Activated CD8-positive, alpha-beta T cell treated with anti-CD3 and anti-CD28 coated beads for 36 hours (primary cell): ENCODE data around the gene LRPAP1. TPM values are rescaled to one million over a fixed set of nuclear protein-coding genes. Genes with fewer than 3 reads are reported as not detected.
"Not testable (repeated sequence)": the region's sequence is repeated elsewhere in the genome, so short reads cannot be mapped to it uniquely, and the experiment has no call there.

Experiments used
- ATAC-seq: fragments of 200-7000 bp; cut with Tn5 transposase; one replicate; pipeline ENCODE4 v1.10.0; 2021; ENCODE audit warnings: mild to moderate bottlenecking, moderate library complexity
- CTCF ChIA-PET: fragments of 350-600 bp; sonication (Branson Sonifier 250); formaldehyde crosslinking; loops from one replicate; lab custom pipeline; 2021; ENCODE audit warnings: antibody characterized with exemption; lab: Charles Lee
- POLR2A ChIA-PET: fragments of 350-600 bp; sonication (Branson Sonifier 250); formaldehyde crosslinking; loops from one replicate; lab custom pipeline; 2021; ENCODE audit warnings: antibody characterized with exemption; lab: Charles Lee
- DNase-seq: peaks from one replicate; pipeline ENCODE4 v3.0.0-alpha.2; 2020
- H3K27ac Mint-ChIP-seq: one replicate; pipeline ENCODE4 v1.8.0; 2021; ENCODE audit warnings: mild to moderate bottlenecking, mixed read lengths
- H3K27me3 Mint-ChIP-seq: one replicate; pipeline ENCODE4 v1.8.0; 2021; ENCODE audit warnings: mixed read lengths
- H3K36me3 Mint-ChIP-seq: one replicate; pipeline ENCODE4 v1.8.0; 2021; ENCODE audit warnings: low read depth, mixed read lengths
- H3K4me1 Mint-ChIP-seq: one replicate; pipeline ENCODE4 v1.8.0; 2021; ENCODE audit warnings: low read depth, mixed read lengths
- H3K4me3 Mint-ChIP-seq: one replicate; pipeline ENCODE4 v1.8.0; 2021; ENCODE audit warnings: mild to moderate bottlenecking, moderate library complexity, mixed read lengths
- H3K9me3 Mint-ChIP-seq: one replicate; pipeline ENCODE4 v1.8.0; 2021; ENCODE audit warnings: mixed read lengths
- intact Hi-C: fragments of 100-400 bp; cut with micrococcal nuclease; formaldehyde crosslinking; loops from one replicate; pipeline ENCODE4 v1.10.0; 2022
- total RNA-seq, 2 experiments: library from RNA; stranded (reverse); gene quantifications; one replicate each; pipeline ENCODE4 v1.2.3, GENCODE V29; 2021
- TF ChIP-seq, protein P1 (sequence below): fragments of 200-600 bp; IDR thresholded peaks from one replicate; pipeline ENCODE4 v1.8.0; 2022; ENCODE audit warnings: antibody characterized with exemption, mild to moderate bottlenecking

LRPAP1 gene
- total RNA-seq, 2 experiments from 2014 or later = 46.0 to 49.8 TPM

DNA sequence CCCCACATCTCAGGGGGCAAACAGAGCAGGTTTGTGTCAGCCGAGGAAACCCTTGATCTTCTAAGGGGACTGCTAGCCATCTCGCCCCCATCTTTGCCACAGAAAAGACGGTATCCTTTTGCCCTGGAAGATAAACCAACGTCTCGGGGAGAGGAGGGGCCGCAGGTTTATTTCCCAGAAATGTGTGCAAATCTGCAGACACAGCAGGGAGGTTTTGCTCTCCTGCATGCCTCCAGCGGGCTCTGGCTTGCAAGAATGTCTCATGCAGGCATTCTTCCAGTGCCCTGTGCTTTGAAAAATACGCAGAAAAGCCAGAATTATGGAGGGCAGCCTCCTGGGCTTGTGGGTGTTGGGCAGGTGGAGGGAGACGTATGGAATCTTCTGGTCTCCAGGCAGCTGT lies 42.6 kb upstream of the LRPAP1 start:
- H3K4me3 Mint-ChIP-seq, intact Hi-C loops, H3K36me3 Mint-ChIP-seq, DNase-seq, H3K4me1 Mint-ChIP-seq, POLR2A ChIA-PET, CTCF ChIA-PET, H3K27ac Mint-ChIP-seq, H3K9me3 Mint-ChIP-seq, ATAC-seq: not testable (repeated sequence)
- peaks cover 11% of the 10 kb centered on the region for H3K27me3 Mint-ChIP-seq

GRCh38 chr4:3574346-3574745 lies 42.1 kb upstream of the LRPAP1 start:
- ATAC-seq, H3K4me3 Mint-ChIP-seq, H3K9me3 Mint-ChIP-seq, H3K27ac Mint-ChIP-seq, CTCF ChIA-PET, DNase-seq, H3K36me3 Mint-ChIP-seq, intact Hi-C loops, POLR2A ChIA-PET, H3K4me1 Mint-ChIP-seq: not testable (repeated sequence)
- peaks cover 11% of the 10 kb centered on the region for H3K27me3 Mint-ChIP-seq

GRCh38 chr4:3573131-3573530 lies 40.9 kb upstream of the LRPAP1 start:
- Mint-ChIP-seq H3K27me3 (peaks cover 7% of the 10 kb centered on the region), H3K36me3 (no peaks in the 10 kb centered on the region), H3K4me3 (no peak overlapping the region), H3K4me1 (no peaks in the 10 kb centered on the region), H3K9me3 (no peaks in the 10 kb centered on the region), H3K27ac (no peak overlapping the region)
- no peak for DNase-seq
- intact Hi-C loops = no loop called here
- ChIA-PET CTCF (no interaction called here), POLR2A (no interaction called here)
- TF ChIP-seq, protein P1, sequence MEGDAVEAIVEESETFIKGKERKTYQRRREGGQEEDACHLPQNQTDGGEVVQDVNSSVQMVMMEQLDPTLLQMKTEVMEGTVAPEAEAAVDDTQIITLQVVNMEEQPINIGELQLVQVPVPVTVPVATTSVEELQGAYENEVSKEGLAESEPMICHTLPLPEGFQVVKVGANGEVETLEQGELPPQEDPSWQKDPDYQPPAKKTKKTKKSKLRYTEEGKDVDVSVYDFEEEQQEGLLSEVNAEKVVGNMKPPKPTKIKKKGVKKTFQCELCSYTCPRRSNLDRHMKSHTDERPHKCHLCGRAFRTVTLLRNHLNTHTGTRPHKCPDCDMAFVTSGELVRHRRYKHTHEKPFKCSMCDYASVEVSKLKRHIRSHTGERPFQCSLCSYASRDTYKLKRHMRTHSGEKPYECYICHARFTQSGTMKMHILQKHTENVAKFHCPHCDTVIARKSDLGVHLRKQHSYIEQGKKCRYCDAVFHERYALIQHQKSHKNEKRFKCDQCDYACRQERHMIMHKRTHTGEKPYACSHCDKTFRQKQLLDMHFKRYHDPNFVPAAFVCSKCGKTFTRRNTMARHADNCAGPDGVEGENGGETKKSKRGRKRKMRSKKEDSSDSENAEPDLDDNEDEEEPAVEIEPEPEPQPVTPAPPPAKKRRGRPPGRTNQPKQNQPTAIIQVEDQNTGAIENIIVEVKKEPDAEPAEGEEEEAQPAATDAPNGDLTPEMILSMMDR = no peak
- no peak for ATAC-seq

DNA sequence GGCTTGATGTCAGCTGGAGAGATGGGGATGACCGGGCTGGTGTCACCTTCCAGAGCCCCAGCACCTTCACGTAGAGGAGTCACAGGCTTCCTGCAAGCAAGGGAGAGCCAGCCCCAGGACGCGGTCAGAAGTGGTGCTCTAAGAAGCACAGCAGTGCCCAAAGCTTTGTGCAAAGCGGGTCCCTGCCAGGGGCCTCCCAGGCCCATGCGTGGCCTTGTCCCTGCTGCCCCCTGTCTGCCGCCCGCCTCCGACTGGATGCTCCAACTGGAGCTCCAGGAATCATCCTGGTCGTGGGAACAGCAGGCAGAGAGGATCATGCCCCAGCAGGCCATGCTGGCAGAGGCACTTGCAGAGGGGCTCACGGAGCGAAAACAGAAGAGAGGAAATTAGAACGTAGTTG lies 40.1 kb upstream of the LRPAP1 start:
- CTCF ChIA-PET = no interaction called here
- intact Hi-C loops = no loop called here

GRCh38 chr4:3571921-3572320 lies 39.7 kb upstream of the LRPAP1 start:
- no peak for ATAC-seq
- H3K4me1 Mint-ChIP-seq = no peaks in the 10 kb centered on the region
- CTCF ChIA-PET = no interaction called here

More for the DNA sequence above, 40.1 kb upstream of the LRPAP1 start:
- ATAC-seq (no peak), DNase-seq (no peak)
- TF ChIP-seq, protein P1 = no peak
- H3K36me3 Mint-ChIP-seq = no peaks in the 10 kb centered on the region
- no peak overlapping the region for H3K27ac Mint-ChIP-seq
- POLR2A ChIA-PET = no interaction called here
- H3K4me1 Mint-ChIP-seq = no peaks in the 10 kb centered on the region
- no peaks in the 10 kb centered on the region for H3K9me3 Mint-ChIP-seq
- peaks cover 7% of the 10 kb centered on the region for H3K27me3 Mint-ChIP-seq
- H3K4me3 Mint-ChIP-seq = no peak overlapping the region

DNA sequence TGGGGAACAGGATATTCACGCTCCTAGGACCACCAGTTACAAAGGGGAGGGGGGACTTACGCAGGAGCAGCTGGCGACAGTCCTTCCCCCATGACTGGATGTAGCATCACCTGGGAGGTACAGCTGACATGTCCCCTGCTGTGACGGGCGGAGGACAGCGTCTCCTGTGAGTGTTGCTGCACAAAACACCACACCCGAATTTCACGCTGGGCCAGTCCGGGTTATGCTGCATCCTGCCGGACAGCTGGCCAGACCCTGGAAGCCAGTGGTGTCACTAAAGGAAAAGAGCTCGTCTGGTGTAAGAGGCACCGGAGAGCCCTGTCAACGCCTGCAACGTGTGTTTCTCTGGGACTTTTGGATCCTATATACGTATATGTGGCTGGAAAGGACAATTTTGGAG lies 38.7 kb upstream of the LRPAP1 start:
- H3K36me3 Mint-ChIP-seq, H3K27me3 Mint-ChIP-seq, intact Hi-C loops, DNase-seq, H3K27ac Mint-ChIP-seq, H3K4me3 Mint-ChIP-seq, ATAC-seq, POLR2A ChIA-PET, H3K4me1 Mint-ChIP-seq, CTCF ChIA-PET, H3K9me3 Mint-ChIP-seq: not testable (repeated sequence)

More at GRCh38 chr4:3571921-3572320, 39.7 kb upstream of the LRPAP1 start:
- TF ChIP-seq, protein P1 = no peak
- Mint-ChIP-seq H3K4me3 (no peak overlapping the region), H3K27me3 (peaks cover 5% of the 10 kb centered on the region), H3K27ac (no peak overlapping the region), H3K36me3 (no peaks in the 10 kb centered on the region), H3K9me3 (no peaks in the 10 kb centered on the region)
- no peak for DNase-seq
- POLR2A ChIA-PET = no interaction called here
- intact Hi-C loops = no loop called here

- POLR2A ChIA-PET, CTCF ChIA-PET, H3K4me3 Mint-ChIP-seq, DNase-seq, intact Hi-C loops, H3K4me1 Mint-ChIP-seq, H3K27me3 Mint-ChIP-seq, H3K36me3 Mint-ChIP-seq, H3K9me3 Mint-ChIP-seq, ATAC-seq, H3K27ac Mint-ChIP-seq: not testable (repeated sequence)
Measured at GRCh38 chr4:3569611-3570010, 37.4 kb upstream of the LRPAP1 start.

- H3K9me3 Mint-ChIP-seq, CTCF ChIA-PET, H3K27me3 Mint-ChIP-seq, ATAC-seq, intact Hi-C loops, POLR2A ChIA-PET, DNase-seq, H3K4me1 Mint-ChIP-seq, H3K36me3 Mint-ChIP-seq, H3K4me3 Mint-ChIP-seq, H3K27ac Mint-ChIP-seq: not testable (repeated sequence)
Measured at GRCh38 chr4:3566701-3567100, 34.5 kb upstream of the LRPAP1 start.

DNA sequence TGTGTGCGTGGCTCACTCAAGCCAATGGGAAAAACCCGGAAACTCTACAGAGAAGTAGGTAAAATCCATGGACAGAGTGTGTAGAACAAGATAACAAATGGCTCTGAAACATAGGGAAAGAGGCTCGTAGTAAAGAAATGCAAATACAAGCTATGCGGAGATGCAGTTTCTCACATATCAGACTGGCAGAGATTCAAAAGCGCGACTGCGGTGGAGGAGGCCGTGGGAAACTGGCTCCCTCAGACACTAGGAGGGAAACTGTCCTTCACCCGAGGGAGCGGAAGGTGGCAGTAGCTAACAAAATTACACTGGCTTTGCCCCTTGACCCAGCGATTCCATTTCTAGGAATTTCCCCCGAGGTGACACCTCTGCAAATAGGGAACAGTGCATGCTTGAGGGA lies 34.1 kb upstream of the LRPAP1 start:
- CTCF ChIA-PET, H3K4me3 Mint-ChIP-seq, H3K36me3 Mint-ChIP-seq, H3K4me1 Mint-ChIP-seq, H3K27me3 Mint-ChIP-seq, H3K27ac Mint-ChIP-seq, intact Hi-C loops, H3K9me3 Mint-ChIP-seq, ATAC-seq, DNase-seq, POLR2A ChIA-PET: not testable (repeated sequence)

GRCh38 chr4:3564948-3565347 lies 32.7 kb upstream of the LRPAP1 start:
- intact Hi-C loops, H3K27me3 Mint-ChIP-seq, H3K4me3 Mint-ChIP-seq, CTCF ChIA-PET, DNase-seq, H3K4me1 Mint-ChIP-seq, ATAC-seq, POLR2A ChIA-PET, H3K36me3 Mint-ChIP-seq, H3K9me3 Mint-ChIP-seq, H3K27ac Mint-ChIP-seq: not testable (repeated sequence)
